ENCODE data around the gene DHX57.

DNA sequence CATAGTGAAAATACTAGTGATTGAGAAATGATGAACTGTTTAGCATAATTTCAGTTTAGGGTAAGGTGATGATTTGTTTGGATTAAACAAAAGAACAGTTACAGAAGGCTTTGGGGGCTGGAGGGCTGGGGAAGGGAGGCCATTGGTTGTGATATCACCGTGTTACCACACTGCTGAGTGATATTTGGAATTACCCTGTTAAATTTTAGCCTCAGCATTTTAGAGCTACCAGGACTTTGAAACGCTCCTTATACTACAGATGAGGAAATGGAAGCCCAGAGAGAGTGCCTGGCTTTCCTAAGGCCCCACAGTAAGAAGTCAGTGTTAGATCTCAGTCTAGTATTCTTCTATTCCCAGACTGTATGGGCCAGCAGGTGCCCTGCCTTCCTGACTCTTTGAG is 29.5 kb upstream of the DHX57 start:
- TF ChIP-seq PAX5 (IDR thresholded peaks at IDR 0.05; ENCODE audit: insufficient read depth, low read length, severe bottlenecking) (no peak), POLR2A (IDR thresholded peaks at IDR 0.05; ENCODE audit: low read depth, low read length) (no peak)
